ENCODE measurements around the gene TRAF3IP1.
"Not testable (repeated sequence)": the region's sequence is repeated elsewhere in the genome, so short reads cannot be mapped to it uniquely, and the experiment has no call there.

Gene TRAF3IP1

GRCh38 chr2:238440767-238441166 is 120.4 kb downstream of the TRAF3IP1 start:
- H3K4me1 ChIP-seq (ENCODE audit: control insufficient read depth, low read depth, low read length) = no peaks in the 10 kb centered on the region
- H3K23ac ChIP-seq (ENCODE audit: low read length) = no peak overlapping the region
- H3K4me2 ChIP-seq (ENCODE audit: low read length) = no peak overlapping the region
- no peak overlapping the region for H3K18ac ChIP-seq (ENCODE audit: low read length)
- H3K9ac ChIP-seq (ENCODE audit: low read length) = no peak overlapping the region
- peaks cover 21% of the 10 kb centered on the region for H3K79me1 ChIP-seq (ENCODE audit: low read length)
- no peak overlapping the region for H3K56ac ChIP-seq (ENCODE audit: low read length)
- no peak overlapping the region for H2BK120ac ChIP-seq (ENCODE audit: low read depth, low read length)
- H3K27me3 ChIP-seq (ENCODE audit: insufficient read depth, low read length, poor library complexity) = no peaks in the 10 kb centered on the region
- no CpG with 5 or more reads among the region's 11 CpGs for WGBS (ENCODE audit: extremely low coverage, insufficient coverage, low lambda C conversion rate)
- H3K4me3 ChIP-seq (ENCODE audit: low read length) = no peak overlapping the region
- H4K5ac ChIP-seq (ENCODE audit: low read length) = no peak overlapping the region
- H3K27ac ChIP-seq (ENCODE audit: low read depth, low read length) = no peak overlapping the region
- no peak overlapping the region for H3K4ac ChIP-seq (ENCODE audit: low read depth, low read length)
- no peak for DNase-seq
- H4K8ac ChIP-seq (ENCODE audit: low read depth, low read length) = no peak overlapping the region
- no peak overlapping the region for H2BK15ac ChIP-seq (replicated peaks; ENCODE audit: low read depth)
- H2AK5ac ChIP-seq (ENCODE audit: low read length) = no peak overlapping the region
- peaks cover 11% of the 10 kb centered on the region for H3K36me3 ChIP-seq (ENCODE audit: control insufficient read depth, insufficient read depth, low read length)
- no peak overlapping the region for H2BK5ac ChIP-seq (ENCODE audit: low read length)
- H3K79me2 ChIP-seq (ENCODE audit: control insufficient read depth, insufficient read depth, low read length) = peaks cover 21% of the 10 kb centered on the region

GRCh38 chr2:238441262-238442114 is 121.2 kb downstream of the TRAF3IP1 start:
- H2BK15ac ChIP-seq (replicated peaks; ENCODE audit: low read depth) = no peak overlapping the region
- H2BK120ac ChIP-seq (ENCODE audit: low read depth, low read length) = no peak overlapping the region
- H2BK5ac ChIP-seq (ENCODE audit: low read length) = no peak overlapping the region
- H3K9ac ChIP-seq (ENCODE audit: low read length) = no peak overlapping the region
- H3K4me2 ChIP-seq (ENCODE audit: low read length) = no peak overlapping the region
- H3K27ac ChIP-seq (ENCODE audit: low read depth, low read length) = no peak overlapping the region
- H3K4me3 ChIP-seq (ENCODE audit: low read length) = no peak overlapping the region
- H3K23ac ChIP-seq (ENCODE audit: low read length) = no peak overlapping the region
- H3K4me1 ChIP-seq (ENCODE audit: control insufficient read depth, low read depth, low read length) = no peaks in the 10 kb centered on the region
- no peaks in the 10 kb centered on the region for H3K27me3 ChIP-seq (ENCODE audit: insufficient read depth, low read length, poor library complexity)
- no peak overlapping the region for H4K5ac ChIP-seq (ENCODE audit: low read length)
- H4K8ac ChIP-seq (ENCODE audit: low read depth, low read length) = no peak overlapping the region
- H2AK5ac ChIP-seq (ENCODE audit: low read length) = no peak overlapping the region
- peaks cover 21% of the 10 kb centered on the region for H3K79me2 ChIP-seq (ENCODE audit: control insufficient read depth, insufficient read depth, low read length)
- no peak overlapping the region for H3K18ac ChIP-seq (ENCODE audit: low read length)
- peaks cover 15% of the 10 kb centered on the region for H3K36me3 ChIP-seq (ENCODE audit: control insufficient read depth, insufficient read depth, low read length)
- no peak overlapping the region for H3K4ac ChIP-seq (ENCODE audit: low read depth, low read length)
- WGBS (ENCODE audit: extremely low coverage, insufficient coverage, low lambda C conversion rate) = no CpG with 5 or more reads among the region's 17 CpGs
- H3K56ac ChIP-seq (ENCODE audit: low read length) = no peak overlapping the region
- no peak for DNase-seq
- H3K79me1 ChIP-seq (ENCODE audit: low read length) = peaks cover 21% of the 10 kb centered on the region

- Histone ChIP-seq H3K79me2 (ENCODE audit: control insufficient read depth, insufficient read depth, low read length) (peaks cover 21% of the 10 kb centered on the region), H3K79me1 (ENCODE audit: low read length) (peaks cover 21% of the 10 kb centered on the region), H3K36me3 (ENCODE audit: control insufficient read depth, insufficient read depth, low read length) (peaks cover 15% of the 10 kb centered on the region)
- H3K4me2 ChIP-seq (ENCODE audit: low read length); DNase-seq; H4K8ac ChIP-seq (ENCODE audit: low read depth, low read length); H3K18ac ChIP-seq (ENCODE audit: low read length); H3K9ac ChIP-seq (ENCODE audit: low read length); H2AK5ac ChIP-seq (ENCODE audit: low read length); H3K4ac ChIP-seq (ENCODE audit: low read depth, low read length); H3K4me1 ChIP-seq (ENCODE audit: control insufficient read depth, low read depth, low read length); H3K23ac ChIP-seq (ENCODE audit: low read length); H3K4me3 ChIP-seq (ENCODE audit: low read length); H3K27ac ChIP-seq (ENCODE audit: low read depth, low read length); H3K27me3 ChIP-seq (ENCODE audit: insufficient read depth, low read length, poor library complexity); H2BK120ac ChIP-seq (ENCODE audit: low read depth, low read length); H2BK5ac ChIP-seq (ENCODE audit: low read length); H2BK15ac ChIP-seq (replicated peaks; ENCODE audit: low read depth); H3K56ac ChIP-seq (ENCODE audit: low read length); H4K5ac ChIP-seq (ENCODE audit: low read length): not testable (repeated sequence)
- WGBS (ENCODE audit: extremely low coverage, insufficient coverage, low lambda C conversion rate) = no CpG with 5 or more reads among the region's 6 CpGs
Observed at GRCh38 chr2:238442257-238442656, 121.9 kb downstream of the TRAF3IP1 start.

GRCh38 chr2:238444242-238444641 is 123.9 kb downstream of the TRAF3IP1 start:
- no peak for DNase-seq
- peaks cover 13% of the 10 kb centered on the region for H3K36me3 ChIP-seq (ENCODE audit: control insufficient read depth, insufficient read depth, low read length)
- H3K4me2 ChIP-seq (ENCODE audit: low read length) = no peak overlapping the region
- H2AK5ac ChIP-seq (ENCODE audit: low read length) = no peak overlapping the region
- H2BK15ac ChIP-seq (replicated peaks; ENCODE audit: low read depth) = no peak overlapping the region
- WGBS (ENCODE audit: extremely low coverage, insufficient coverage, low lambda C conversion rate) = no CpG with 5 or more reads among the region's 13 CpGs
- no peak overlapping the region for H2BK5ac ChIP-seq (ENCODE audit: low read length)
- H4K8ac ChIP-seq (ENCODE audit: low read depth, low read length) = no peak overlapping the region
- no peaks in the 10 kb centered on the region for H3K4me1 ChIP-seq (ENCODE audit: control insufficient read depth, low read depth, low read length)
- H3K79me1 ChIP-seq (ENCODE audit: low read length) = peaks cover 19% of the 10 kb centered on the region
- no peak overlapping the region for H3K23ac ChIP-seq (ENCODE audit: low read length)
- H3K4ac ChIP-seq (ENCODE audit: low read depth, low read length) = no peak overlapping the region
- H3K56ac ChIP-seq (ENCODE audit: low read length) = no peak overlapping the region
- H3K27me3 ChIP-seq (ENCODE audit: insufficient read depth, low read length, poor library complexity) = no peaks in the 10 kb centered on the region
- no peak overlapping the region for H3K27ac ChIP-seq (ENCODE audit: low read depth, low read length)
- no peak overlapping the region for H3K4me3 ChIP-seq (ENCODE audit: low read length)
- H2BK120ac ChIP-seq (ENCODE audit: low read depth, low read length) = no peak overlapping the region
- no peak overlapping the region for H3K9ac ChIP-seq (ENCODE audit: low read length)
- no peak overlapping the region for H4K5ac ChIP-seq (ENCODE audit: low read length)
- peaks cover 18% of the 10 kb centered on the region for H3K79me2 ChIP-seq (ENCODE audit: control insufficient read depth, insufficient read depth, low read length)
- H3K18ac ChIP-seq (ENCODE audit: low read length) = no peak overlapping the region

- no peak overlapping the region for H2BK15ac ChIP-seq (replicated peaks; ENCODE audit: low read depth)
- no CpG with 5 or more reads among the region's 17 CpGs for WGBS (ENCODE audit: extremely low coverage, insufficient coverage, low lambda C conversion rate)
- no peak overlapping the region for H2AK5ac ChIP-seq (ENCODE audit: low read length)
- H4K8ac ChIP-seq (ENCODE audit: low read depth, low read length) = no peak overlapping the region
- no peak overlapping the region for H2BK5ac ChIP-seq (ENCODE audit: low read length)
- H3K18ac ChIP-seq (ENCODE audit: low read length) = no peak overlapping the region
- peaks cover 11% of the 10 kb centered on the region for H3K36me3 ChIP-seq (ENCODE audit: control insufficient read depth, insufficient read depth, low read length)
- H3K4ac ChIP-seq (ENCODE audit: low read depth, low read length) = no peak overlapping the region
- no peak overlapping the region for H3K56ac ChIP-seq (ENCODE audit: low read length)
- no peak overlapping the region for H3K4me2 ChIP-seq (ENCODE audit: low read length)
- H3K4me3 ChIP-seq (ENCODE audit: low read length) = no peak overlapping the region
- H3K27me3 ChIP-seq (ENCODE audit: insufficient read depth, low read length, poor library complexity) = no peaks in the 10 kb centered on the region
- H3K23ac ChIP-seq (ENCODE audit: low read length) = no peak overlapping the region
- H3K27ac ChIP-seq (ENCODE audit: low read depth, low read length) = no peak overlapping the region
- H3K79me1 ChIP-seq (ENCODE audit: low read length) = peaks cover 17% of the 10 kb centered on the region
- DNase-seq = no peak
- H3K79me2 ChIP-seq (ENCODE audit: control insufficient read depth, insufficient read depth, low read length) = peaks cover 8% of the 10 kb centered on the region
- H4K5ac ChIP-seq (ENCODE audit: low read length) = no peak overlapping the region
- no peak overlapping the region for H2BK120ac ChIP-seq (ENCODE audit: low read depth, low read length)
- no peak overlapping the region for H3K9ac ChIP-seq (ENCODE audit: low read length)
- H3K4me1 ChIP-seq (ENCODE audit: control insufficient read depth, low read depth, low read length) = no peaks in the 10 kb centered on the region
Observed at GRCh38 chr2:238445409-238446190, 125.3 kb downstream of the TRAF3IP1 start.
